D341Med (cell line): ENCODE data around the gene NDC80.
A peak's percentile ranks its signal among the peaks of the same experiment; 100 is the strongest.

ENCODE experiments used
- DNase-seq: peaks from one replicate; pipeline ENCODE4 v3.0.0; 2012; ENCODE audit warnings: low spot score

NDC80 gene

GRCh38 chr18:2559249-2559648 lies 12.1 kb upstream of the NDC80 start:
- DNase-seq, result no peak

GRCh38 chr18:2564373-2564772 lies 7.0 kb upstream of the NDC80 start:
- DNase-seq, result no peak

- DNase-seq, result no peak
Observed at GRCh38 chr18:2568129-2568528, 3.2 kb upstream of the NDC80 start.

GRCh38 chr18:2568605-2569004 lies 2.8 kb upstream of the NDC80 start:
- no peak for DNase-seq

- DNase-seq, result no peak
Observed at GRCh38 chr18:2569338-2570207, 1.8 kb upstream of the NDC80 start.

- DNase-seq, result peak; percentile 89
Observed at GRCh38 chr18:2570772-2571199, 571 bp upstream of the NDC80 start.

- DNase-seq, result no peak
Observed at GRCh38 chr18:2572171-2572569, 813 bp downstream of the NDC80 start.

- DNase-seq, result no peak
Observed at GRCh38 chr18:2572892-2573291, 1.5 kb downstream of the NDC80 start.

- no peak for DNase-seq
Observed at GRCh38 chr18:2573408-2573807, 2.1 kb downstream of the NDC80 start.

- DNase-seq, result no peak
Observed at GRCh38 chr18:2587788-2588187, 16.4 kb downstream of the NDC80 start.

GRCh38 chr18:2588666-2589344 lies 17.4 kb downstream of the NDC80 start:
- DNase-seq, result no peak

- no peak for DNase-seq
Observed at GRCh38 chr18:2589345-2590068, 18.1 kb downstream of the NDC80 start.

GRCh38 chr18:2590303-2590702 lies 18.9 kb downstream of the NDC80 start:
- DNase-seq, result no peak

- no peak for DNase-seq
Observed at GRCh38 chr18:2597639-2598038, 26.3 kb downstream of the NDC80 start.

GRCh38 chr18:2602844-2603243 lies 31.5 kb downstream of the NDC80 start:
- no peak for DNase-seq

GRCh38 chr18:2606335-2606734 lies 35.0 kb downstream of the NDC80 start:
- no peak for DNase-seq

- no peak for DNase-seq
Observed at GRCh38 chr18:2609604-2610003, 38.2 kb downstream of the NDC80 start.

GRCh38 chr18:2610549-2610948 lies 39.2 kb downstream of the NDC80 start:
- DNase-seq, result no peak

GRCh38 chr18:2612996-2613395 lies 41.6 kb downstream of the NDC80 start:
- DNase-seq, result no peak

GRCh38 chr18:2617401-2617998 lies 46.1 kb downstream of the NDC80 start:
- no peak for DNase-seq

- DNase-seq, result no peak
Observed at GRCh38 chr18:2618009-2618408, 46.7 kb downstream of the NDC80 start.

GRCh38 chr18:2625217-2625616 lies 53.9 kb downstream of the NDC80 start:
- DNase-seq, result no peak
